Measurements from ENCODE around the gene MBD2.

MBD2 gene, protein sequence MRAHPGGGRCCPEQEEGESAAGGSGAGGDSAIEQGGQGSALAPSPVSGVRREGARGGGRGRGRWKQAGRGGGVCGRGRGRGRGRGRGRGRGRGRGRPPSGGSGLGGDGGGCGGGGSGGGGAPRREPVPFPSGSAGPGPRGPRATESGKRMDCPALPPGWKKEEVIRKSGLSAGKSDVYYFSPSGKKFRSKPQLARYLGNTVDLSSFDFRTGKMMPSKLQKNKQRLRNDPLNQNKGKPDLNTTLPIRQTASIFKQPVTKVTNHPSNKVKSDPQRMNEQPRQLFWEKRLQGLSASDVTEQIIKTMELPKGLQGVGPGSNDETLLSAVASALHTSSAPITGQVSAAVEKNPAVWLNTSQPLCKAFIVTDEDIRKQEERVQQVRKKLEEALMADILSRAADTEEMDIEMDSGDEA

DNA sequence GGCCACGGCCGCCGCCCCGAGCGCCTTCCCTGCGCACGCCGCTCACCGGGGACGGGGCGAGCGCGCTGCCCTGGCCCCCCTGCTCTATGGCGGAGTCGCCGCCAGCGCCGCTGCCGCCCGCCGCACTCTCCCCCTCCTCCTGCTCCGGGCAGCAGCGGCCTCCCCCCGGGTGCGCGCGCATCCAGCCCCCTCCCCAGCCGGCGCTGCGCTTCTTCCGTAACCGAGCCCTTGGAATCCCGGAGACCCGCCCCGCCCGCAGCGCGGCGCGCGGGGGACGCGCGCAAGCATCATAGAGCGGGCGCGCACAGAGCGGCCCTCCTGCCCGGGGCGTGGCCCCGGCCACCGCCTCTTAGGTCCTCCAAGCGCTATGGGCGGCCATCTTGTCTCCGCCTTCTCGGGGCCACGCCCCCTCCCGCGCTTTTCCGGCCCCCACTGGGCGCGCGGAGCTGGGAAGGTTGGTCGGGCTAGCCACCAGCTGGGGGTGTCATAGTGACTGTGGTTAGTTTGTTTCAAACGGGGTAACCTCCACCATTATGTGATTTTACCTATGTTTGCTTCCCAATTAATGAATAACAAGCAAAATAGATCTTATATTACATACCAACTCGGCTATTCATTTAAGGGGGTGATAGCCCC is at the start of gene MBD2:
Gene MBD2, minus strand, starts transcription at position 291 of the 636 bp plus-strand sequence. Its CDS starts 110 bp downstream, at position 181.
- peak; percentile 96 for DNase-seq (ENCODE audit: low read depth)
- TF ChIP-seq, protein P1, sequence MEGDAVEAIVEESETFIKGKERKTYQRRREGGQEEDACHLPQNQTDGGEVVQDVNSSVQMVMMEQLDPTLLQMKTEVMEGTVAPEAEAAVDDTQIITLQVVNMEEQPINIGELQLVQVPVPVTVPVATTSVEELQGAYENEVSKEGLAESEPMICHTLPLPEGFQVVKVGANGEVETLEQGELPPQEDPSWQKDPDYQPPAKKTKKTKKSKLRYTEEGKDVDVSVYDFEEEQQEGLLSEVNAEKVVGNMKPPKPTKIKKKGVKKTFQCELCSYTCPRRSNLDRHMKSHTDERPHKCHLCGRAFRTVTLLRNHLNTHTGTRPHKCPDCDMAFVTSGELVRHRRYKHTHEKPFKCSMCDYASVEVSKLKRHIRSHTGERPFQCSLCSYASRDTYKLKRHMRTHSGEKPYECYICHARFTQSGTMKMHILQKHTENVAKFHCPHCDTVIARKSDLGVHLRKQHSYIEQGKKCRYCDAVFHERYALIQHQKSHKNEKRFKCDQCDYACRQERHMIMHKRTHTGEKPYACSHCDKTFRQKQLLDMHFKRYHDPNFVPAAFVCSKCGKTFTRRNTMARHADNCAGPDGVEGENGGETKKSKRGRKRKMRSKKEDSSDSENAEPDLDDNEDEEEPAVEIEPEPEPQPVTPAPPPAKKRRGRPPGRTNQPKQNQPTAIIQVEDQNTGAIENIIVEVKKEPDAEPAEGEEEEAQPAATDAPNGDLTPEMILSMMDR (conservative IDR thresholded peaks at IDR 0.05; ENCODE audit: low read depth, low read length): peak; percentile 35
- H3K4me3 ChIP-seq (ENCODE audit: low read depth, low read length): peak within 1 kb of the TSS; percentile 71

DNA sequence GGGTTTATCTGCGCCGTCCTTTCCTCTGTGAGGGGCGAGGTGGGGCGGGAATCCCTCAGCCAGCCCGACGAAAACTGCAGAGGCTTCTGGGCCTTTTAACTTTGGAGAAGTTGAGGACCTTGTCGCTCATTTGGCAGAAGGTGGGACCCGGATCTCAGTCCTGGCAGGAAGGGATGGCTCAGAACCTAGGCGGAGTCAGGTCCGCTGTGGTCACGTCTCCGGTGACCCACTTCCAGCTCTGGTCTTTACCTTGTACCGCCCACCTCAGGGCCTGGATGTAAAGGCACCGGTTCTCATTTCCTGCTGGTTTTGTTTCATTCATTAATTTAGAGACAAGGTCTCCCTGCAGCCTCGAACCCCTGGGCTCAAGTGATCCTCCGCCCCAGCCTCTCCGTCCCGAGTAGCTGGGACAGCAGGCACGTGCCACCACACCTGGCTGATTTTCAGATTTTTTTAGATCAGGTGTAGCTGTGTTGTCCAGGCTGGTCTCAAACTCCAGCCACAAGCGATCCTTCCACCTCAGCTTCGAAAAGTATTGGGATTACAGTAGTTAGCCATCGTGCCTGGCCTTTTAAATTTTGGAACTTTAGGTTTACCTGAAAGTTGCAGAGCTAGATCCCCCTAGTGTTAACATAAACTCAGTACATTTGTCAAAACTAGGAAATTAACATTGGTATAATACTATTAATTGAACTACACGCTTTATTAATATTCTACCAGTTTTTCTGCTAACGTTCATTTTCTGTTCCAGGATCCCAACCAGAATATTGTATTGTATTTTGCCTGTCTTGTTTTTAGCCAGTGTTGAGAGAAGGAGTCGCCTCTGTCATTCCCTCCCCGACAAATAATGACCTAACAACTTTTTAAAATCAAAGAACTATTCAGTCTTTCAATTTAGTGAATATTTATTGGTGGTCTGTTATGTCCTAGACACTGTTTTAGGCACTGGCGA is 45.7 kb upstream of the MBD2 start:
- peak overlapping the region; percentile 82 for H3K4me3 ChIP-seq (ENCODE audit: low read depth, low read length)
- peak; percentile 68 for DNase-seq (ENCODE audit: low read depth)
- TF ChIP-seq, protein P1 (conservative IDR thresholded peaks at IDR 0.05; ENCODE audit: low read depth, low read length): peak; percentile 66

DNA sequence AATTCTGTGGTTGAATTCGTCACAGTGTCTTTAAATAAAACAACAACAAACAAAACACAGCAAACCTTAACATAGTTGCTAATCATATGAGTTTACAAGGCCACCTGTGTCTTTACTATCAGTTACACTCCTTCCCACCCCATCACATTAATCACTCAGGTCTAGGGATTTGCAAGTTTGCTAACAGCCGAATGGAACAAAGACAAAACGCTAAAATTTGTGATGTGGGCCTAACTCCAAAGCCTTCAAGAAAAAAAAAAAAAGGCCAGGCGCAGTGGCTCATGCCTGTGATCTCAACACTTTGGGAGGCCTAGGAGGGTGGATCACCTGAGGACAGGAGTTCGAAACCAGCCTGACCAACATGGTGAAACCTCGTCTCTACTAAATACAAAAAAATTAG is 44.3 kb upstream of the MBD2 start:
- TF ChIP-seq, protein P1 (conservative IDR thresholded peaks at IDR 0.05; ENCODE audit: low read depth, low read length): no peak
- no peak for DNase-seq (ENCODE audit: low read depth)
- peak overlapping the region; percentile 82 for H3K4me3 ChIP-seq (ENCODE audit: low read depth, low read length)

DNA sequence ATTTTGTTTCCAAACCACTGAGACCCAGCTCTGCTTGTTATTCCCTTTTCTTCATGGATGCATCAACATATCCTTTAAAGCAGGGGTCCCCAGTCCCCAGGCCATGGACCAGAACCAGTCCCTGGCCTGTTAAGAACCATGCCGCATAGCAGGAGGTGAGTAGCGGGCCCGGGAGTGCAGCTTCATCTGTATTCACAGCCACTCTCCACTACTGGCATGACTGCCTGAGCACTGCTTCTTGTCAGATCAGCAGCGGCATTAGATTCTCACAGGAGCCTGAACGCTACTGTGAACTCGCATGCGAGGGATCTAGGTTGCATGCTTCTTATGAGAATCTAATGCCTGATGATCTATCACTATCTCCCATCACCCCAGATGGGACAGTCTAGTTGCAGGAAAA is 43.2 kb upstream of the MBD2 start:
- H3K4me3 ChIP-seq (ENCODE audit: low read depth, low read length): no peak overlapping the region
- no peak for DNase-seq (ENCODE audit: low read depth)
- TF ChIP-seq, protein P1 (conservative IDR thresholded peaks at IDR 0.05; ENCODE audit: low read depth, low read length): no peak

DNA sequence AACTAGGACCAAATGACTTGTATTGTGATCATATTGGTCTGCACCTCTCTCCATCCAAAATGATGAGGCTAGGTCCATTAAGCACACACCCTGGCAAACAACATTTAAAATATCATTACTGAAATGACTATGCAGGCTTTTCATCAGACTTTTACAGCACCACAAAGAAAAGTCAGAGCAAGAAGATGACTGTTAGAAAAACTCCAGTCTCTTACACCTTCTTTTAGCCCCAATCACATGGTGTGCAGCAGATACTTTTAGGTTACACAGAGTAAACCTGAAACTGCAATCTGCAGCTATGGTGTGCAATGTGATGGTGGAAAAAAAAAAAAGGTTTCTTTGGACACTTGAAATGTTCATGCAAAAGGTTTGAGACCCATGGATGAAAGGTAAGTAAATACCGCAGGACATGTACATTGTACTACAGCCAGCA is 39.5 kb upstream of the MBD2 start:
- no peak for DNase-seq (ENCODE audit: low read depth)
- no peak overlapping the region for H3K4me3 ChIP-seq (ENCODE audit: low read depth, low read length)
- TF ChIP-seq, protein P1 (conservative IDR thresholded peaks at IDR 0.05; ENCODE audit: low read depth, low read length): no peak

DNA sequence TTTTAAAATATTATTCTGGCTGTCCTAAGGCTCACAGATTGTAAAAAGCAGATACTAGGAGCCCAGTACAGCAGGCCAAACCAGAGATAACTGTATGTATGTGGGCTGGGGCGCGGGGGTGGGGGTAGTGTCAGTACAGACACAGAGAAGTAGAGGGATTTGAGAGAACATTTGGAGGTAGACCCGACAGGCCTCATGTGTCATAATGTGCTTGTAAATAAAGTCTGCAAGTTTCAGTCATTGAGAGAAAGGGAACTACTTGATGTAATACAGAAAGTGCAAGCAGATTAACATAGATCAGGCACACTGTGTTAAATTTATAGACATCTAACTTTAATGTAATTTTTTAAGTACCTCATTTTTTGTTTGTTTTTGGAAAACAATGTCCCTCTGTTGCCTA is 37.4 kb upstream of the MBD2 start:
- TF ChIP-seq, protein P1 (conservative IDR thresholded peaks at IDR 0.05; ENCODE audit: low read depth, low read length): no peak
- no peak overlapping the region for H3K4me3 ChIP-seq (ENCODE audit: low read depth, low read length)
- no peak for DNase-seq (ENCODE audit: low read depth)

All from choroid plexus epithelial cell (primary cell).